ENCODE data around the gene KCNN4. TPM values are rescaled to one million over a fixed set of nuclear protein-coding genes. Genes with fewer than 3 reads are reported as not detected.
"Not testable (repeated sequence)": the region's sequence is repeated elsewhere in the genome, so short reads cannot be mapped to it uniquely, and the experiment has no call there.

The KCNN4 gene
- polyA plus RNA-seq, 1 of the 3 experiments (the other 2 are of a cell fraction) = 22.2 TPM

DNA sequence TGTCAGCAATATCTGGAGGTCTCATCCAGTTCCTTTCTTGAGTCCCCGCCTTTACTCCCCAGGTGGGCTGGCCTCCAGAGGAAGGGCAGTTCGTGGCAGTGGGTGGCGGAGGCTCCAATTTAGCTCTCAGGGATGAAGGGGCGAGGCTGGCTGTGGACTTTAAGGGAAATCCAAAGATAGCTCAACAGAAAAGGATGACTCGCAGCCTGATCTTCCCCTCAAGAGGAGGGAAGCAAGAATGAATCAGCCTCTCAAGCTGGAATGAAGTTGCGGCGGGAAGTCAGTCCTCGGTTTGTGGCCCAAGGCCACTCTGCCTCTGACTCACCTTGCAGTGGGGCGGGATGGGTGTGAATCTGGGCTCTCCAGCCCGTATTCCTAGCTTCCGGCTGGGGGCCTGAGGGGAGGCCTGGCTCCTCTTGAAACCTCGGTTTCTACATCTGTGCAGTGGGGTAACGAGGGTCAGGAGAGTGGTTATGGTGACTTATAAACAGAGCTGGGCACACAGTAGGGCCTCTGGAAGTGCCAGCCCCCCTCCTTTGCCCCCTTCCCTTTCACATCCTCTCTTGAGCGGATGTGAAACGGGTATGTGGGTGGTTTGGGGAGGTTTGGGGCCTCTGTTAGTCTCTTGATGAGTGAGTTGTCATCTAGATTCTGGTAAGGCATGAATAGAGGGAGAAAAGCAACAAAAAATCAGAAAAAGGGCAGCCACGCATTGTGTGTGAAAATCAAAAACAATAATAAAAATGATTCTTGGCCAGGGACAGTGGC lies 15.5 kb downstream of the KCNN4 start (continued):
- TF ChIP-seq ELF1 (IDR thresholded peaks at IDR 0.05) (peak; percentile 51; the same call in 1 of the 2 replicates), FOSL2 (IDR thresholded peaks at IDR 0.05; ENCODE audit: borderline replicate concordance, low read depth) (peak; percentile 98), EP300 (IDR thresholded peaks at IDR 0.05; ENCODE audit: borderline replicate concordance in 1 of 2, low read depth in 1 of 2, low read length in 1 of 2) (peak in 1 of 2 experiments; percentile 81; a peak in 1 of 4 replicates), FOXJ3 (CRISPR knock-in tag; IDR thresholded peaks at IDR 0.05) (no peak)
- TF ChIP-seq, protein P1, sequence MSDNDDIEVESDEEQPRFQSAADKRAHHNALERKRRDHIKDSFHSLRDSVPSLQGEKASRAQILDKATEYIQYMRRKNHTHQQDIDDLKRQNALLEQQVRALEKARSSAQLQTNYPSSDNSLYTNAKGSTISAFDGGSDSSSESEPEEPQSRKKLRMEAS (IDR thresholded peaks at IDR 0.05; ENCODE audit: low read depth) = peak; percentile 82; the same call in 1 of the 2 replicates

- WGBS (ENCODE audit: low lambda C conversion rate) = 70% methylated on average over 8 of the region's 8 CpGs
Observed at GRCh38 chr19:43764684-43765083, 16.1 kb downstream of the KCNN4 start.

DNA sequence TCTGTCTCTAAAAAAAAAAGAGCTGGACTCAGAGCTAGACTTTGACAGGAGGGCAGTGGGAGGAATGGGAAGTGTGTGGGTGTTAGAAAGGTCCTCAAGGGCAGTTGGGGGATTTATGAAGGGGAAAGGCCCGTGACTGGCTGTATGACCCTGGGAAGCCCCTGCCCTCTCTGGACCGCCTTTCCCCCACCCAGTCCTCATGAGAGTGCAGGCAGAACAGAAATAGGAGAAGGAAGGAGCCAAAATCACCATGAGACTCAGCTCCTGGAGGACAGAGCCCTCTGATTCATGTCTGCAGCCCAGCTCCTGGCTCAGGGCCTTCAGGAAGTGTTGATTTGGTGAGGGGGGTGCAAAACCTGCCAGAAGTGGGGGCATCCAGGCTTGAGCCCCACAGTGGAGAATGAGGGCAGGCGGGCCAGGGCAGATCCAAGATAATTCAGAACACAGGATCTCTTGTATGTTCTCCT lies 17.3 kb downstream of the KCNN4 start:
- peak overlapping the region; percentile 53; the same call in 1 of the 2 replicates for H2AFZ ChIP-seq (ENCODE audit: low read depth)
- no peak for TF ChIP-seq RFX5 (IDR thresholded peaks at IDR 0.05; ENCODE audit: low read length)
- TF ChIP-seq RXRA (IDR thresholded peaks at IDR 0.05; ENCODE audit: borderline replicate concordance, low read depth) = no peak
- TF ChIP-seq MXI1 (IDR thresholded peaks at IDR 0.05; ENCODE audit: low read depth, low read length) = no peak
- TF ChIP-seq TCF12 (IDR thresholded peaks at IDR 0.05) = peak; percentile 38; the same call in 1 of the 2 replicates
- peak in 1 of 2 experiments; percentile 28; a peak in 1 of 4 replicates for TF ChIP-seq EP300 (IDR thresholded peaks at IDR 0.05; ENCODE audit: borderline replicate concordance in 1 of 2, low read depth in 1 of 2, low read length in 1 of 2)
- TF ChIP-seq GABPA (IDR thresholded peaks at IDR 0.05; ENCODE audit: low read depth) = no peak
- TF ChIP-seq TEAD4 (IDR thresholded peaks at IDR 0.05; ENCODE audit: borderline replicate concordance, insufficient read depth) = no peak
- peak; percentile 68 for TF ChIP-seq NFIC (IDR thresholded peaks at IDR 0.05; ENCODE audit: borderline replicate concordance)
- peak; percentile 47; the same call in 1 of the 2 replicates for TF ChIP-seq FOSL2 (IDR thresholded peaks at IDR 0.05; ENCODE audit: borderline replicate concordance, low read depth)
- TF ChIP-seq POLR2AphosphoS5 (IDR thresholded peaks at IDR 0.05; ENCODE audit: low read depth, low read length) = no peak
- TF ChIP-seq, protein P2, sequence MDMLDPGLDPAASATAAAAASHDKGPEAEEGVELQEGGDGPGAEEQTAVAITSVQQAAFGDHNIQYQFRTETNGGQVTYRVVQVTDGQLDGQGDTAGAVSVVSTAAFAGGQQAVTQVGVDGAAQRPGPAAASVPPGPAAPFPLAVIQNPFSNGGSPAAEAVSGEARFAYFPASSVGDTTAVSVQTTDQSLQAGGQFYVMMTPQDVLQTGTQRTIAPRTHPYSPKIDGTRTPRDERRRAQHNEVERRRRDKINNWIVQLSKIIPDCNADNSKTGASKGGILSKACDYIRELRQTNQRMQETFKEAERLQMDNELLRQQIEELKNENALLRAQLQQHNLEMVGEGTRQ (IDR thresholded peaks at IDR 0.05; ENCODE audit: borderline replicate concordance, low read depth, low read length) = no peak
- no peak for TF ChIP-seq NRF1 (IDR thresholded peaks at IDR 0.05; ENCODE audit: low read depth, low read length)
- no peak for TF ChIP-seq MEF2A (IDR thresholded peaks at IDR 0.05; ENCODE audit: borderline replicate concordance, low read depth)
- TF ChIP-seq FOXJ3 (CRISPR knock-in tag; IDR thresholded peaks at IDR 0.05) = no peak
- no peak for TF ChIP-seq YY1 (IDR thresholded peaks at IDR 0.05; ENCODE audit: low read depth)
- TF ChIP-seq, protein P1 (IDR thresholded peaks at IDR 0.05; ENCODE audit: low read depth) = no peak; the same call in 1 of the 2 replicates
- TF ChIP-seq TAF1 (IDR thresholded peaks at IDR 0.05; ENCODE audit: borderline replicate concordance, low read depth, low read length) = no peak
- TF ChIP-seq, protein P3, sequence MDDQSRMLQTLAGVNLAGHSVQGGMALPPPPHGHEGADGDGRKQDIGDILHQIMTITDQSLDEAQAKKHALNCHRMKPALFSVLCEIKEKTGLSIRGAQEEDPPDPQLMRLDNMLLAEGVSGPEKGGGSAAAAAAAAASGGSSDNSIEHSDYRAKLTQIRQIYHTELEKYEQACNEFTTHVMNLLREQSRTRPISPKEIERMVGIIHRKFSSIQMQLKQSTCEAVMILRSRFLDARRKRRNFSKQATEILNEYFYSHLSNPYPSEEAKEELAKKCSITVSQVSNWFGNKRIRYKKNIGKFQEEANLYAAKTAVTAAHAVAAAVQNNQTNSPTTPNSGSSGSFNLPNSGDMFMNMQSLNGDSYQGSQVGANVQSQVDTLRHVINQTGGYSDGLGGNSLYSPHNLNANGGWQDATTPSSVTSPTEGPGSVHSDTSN (IDR thresholded peaks at IDR 0.05) = no peak
- TF ChIP-seq SMC3 (IDR thresholded peaks at IDR 0.05; ENCODE audit: low read depth, low read length) = no peak
- no peaks in the 10 kb centered on the region for H3K27me3 ChIP-seq (ENCODE audit: insufficient read depth)
- POLR2A ChIA-PET = no interaction called here
- no peaks in the 10 kb centered on the region for H3K9me3 ChIP-seq
- peaks cover 34% of the 10 kb centered on the region for H3F3A ChIP-seq (replicated peaks; ENCODE audit: insufficient read depth)
- H3K9me2 ChIP-seq = no peaks in the 10 kb centered on the region
- H3K27ac ChIP-seq (ENCODE audit: low read depth in 2 of 2, low read length in 1 of 2) = peak overlapping the region in 1 of 2 experiments; percentile 94; a peak in 2 of 4 replicates
- CTCF ChIA-PET = interaction anchor here (1.0 to 5.3 kb wide), 4 partner anchors 11 to 46 kb away, joined by 3 to 47 read pairs (median 11); no protein-coding TSS in a partner anchor
- peaks cover 0 to 30% of the 10 kb centered on the region in 2 experiments; a peak in 3 of 4 replicates for H3K4me1 ChIP-seq (ENCODE audit: control insufficient read depth in 1 of 2, insufficient read depth in 2 of 2, low read depth in 1 of 2, low read length in 1 of 2)
- no peaks in the 10 kb centered on the region for H3K79me2 ChIP-seq (ENCODE audit: insufficient read depth)
- 0 out of 2 replicates have a peak overlapping the region, but pooled peaks have one; percentile 17 for H3K4me2 ChIP-seq
- H3K36me3 ChIP-seq (replicated peaks in 1 of 2; ENCODE audit: control insufficient read depth in 1 of 2, insufficient read depth in 2 of 2, low read length in 1 of 2) = no peaks in the 10 kb centered on the region
- H4K20me1 ChIP-seq (ENCODE audit: insufficient read depth) = no peaks in the 10 kb centered on the region
- DNase-seq = no peak
- peak overlapping the region; percentile 17; the same call in 1 of the 2 replicates for H3K9ac ChIP-seq
- WGBS (ENCODE audit: low lambda C conversion rate) = 31% methylated on average over 2 of the region's 3 CpGs
- H3K4me3 ChIP-seq (ENCODE audit: low read depth in 2 of 2, low read length in 1 of 2) = no peak overlapping the region

More at GRCh38 chr19:43764684-43765083, 16.1 kb downstream of the KCNN4 start:
- Histone ChIP-seq H3K27ac (ENCODE audit: low read depth in 2 of 2, low read length in 1 of 2) (peak overlapping the region; percentile 11 to 94; a peak in 3 of 4 replicates), H3K9ac (peak overlapping the region; percentile 50), H3K4me2 (peak overlapping the region; percentile 41), H2AFZ (ENCODE audit: low read depth) (0 out of 2 replicates have a peak overlapping the region, but pooled peaks have one; percentile 50), H3F3A (replicated peaks; ENCODE audit: insufficient read depth) (peaks cover 34% of the 10 kb centered on the region), H3K4me1 (ENCODE audit: control insufficient read depth in 1 of 2, insufficient read depth in 2 of 2, low read depth in 1 of 2, low read length in 1 of 2) (peaks cover 0 to 21% of the 10 kb centered on the region in 2 experiments; a peak in 3 of 4 replicates)
- H3K4me3 ChIP-seq (ENCODE audit: low read depth in 2 of 2, low read length in 1 of 2); H3K79me2 ChIP-seq (ENCODE audit: insufficient read depth); H3K9me3 ChIP-seq; H3K9me2 ChIP-seq; H4K20me1 ChIP-seq (ENCODE audit: insufficient read depth); DNase-seq; POLR2A ChIA-PET; H3K27me3 ChIP-seq (ENCODE audit: insufficient read depth); H3K36me3 ChIP-seq (replicated peaks in 1 of 2; ENCODE audit: control insufficient read depth in 1 of 2, insufficient read depth in 2 of 2, low read length in 1 of 2): not testable (repeated sequence)
- CTCF ChIA-PET = interaction anchor here (1.4 to 5.4 kb wide), 4 partner anchors 9 to 21 kb away, joined by 4 to 47 read pairs (median 34); partner anchors contain the start of gene SMG9

All from SK-N-SH (cell line).